Mucosa of descending colon (tissue), 3 donors: Measurements from ENCODE around the gene RYR3. TPM values are rescaled to one million over a fixed set of nuclear protein-coding genes. Genes with fewer than 3 reads are reported as not detected.
A peak's percentile ranks its signal among the peaks of the same experiment; 100 is the strongest.

Source experiments
- ATAC-seq: fragments of 200-7000 bp; cut with Tn5 transposase; one replicate; pipeline ENCODE4 v1.9.1; 2020; ENCODE audit warnings: mild to moderate bottlenecking, moderate library complexity
- DNase-seq, 3 donors: peaks; one replicate each; pipeline ENCODE4 v3.0.0-alpha.2; 2020
- H3K36me3 ChIP-seq: fragments of 200-600 bp; one replicate; pipeline ENCODE4 v1.8.0; 2021; ENCODE audit warnings: low read depth, mild to moderate bottlenecking
- H3K4me1 ChIP-seq: fragments of 200-600 bp; one replicate; pipeline ENCODE4 v1.8.0; 2021; ENCODE audit warnings: low read depth, mild to moderate bottlenecking
- H3K4me3 ChIP-seq: fragments of 200-600 bp; one replicate; pipeline ENCODE4 v1.8.0; 2021; ENCODE audit warnings: mild to moderate bottlenecking
- H3K9me3 ChIP-seq: fragments of 200-600 bp; one replicate; pipeline ENCODE4 v1.8.0; 2021; ENCODE audit warnings: mild to moderate bottlenecking
- CTCF ChIP-seq: fragments of 200-600 bp; IDR thresholded peaks from one replicate; pipeline ENCODE4 v1.8.0; 2022; ENCODE audit warnings: antibody characterized with exemption, mild to moderate bottlenecking
- intact Hi-C, 2 donors: fragments of 100-400 bp; cut with DNase I in 1 of 2; cut with micrococcal nuclease in 1 of 2; formaldehyde crosslinking; loops; one replicate each; pipeline versions ENCODE4 v1.11.0 to v1.11.1; 2022; cut with DNase I, micrococcal nuclease
- total RNA-seq, 3 donors: library from RNA; stranded (reverse); fragmentation: NEBNext Ultra II Directional in 2 of 3; extraction: Animal tissue kit (Norgen Biotek cat#: 25700) in 2 of 3; gene quantifications; one replicate each; pipeline versions ENCODE4 v1.2.1 to v1.2.4, GENCODE V29; 2021 to 2023
- donor health status: DM: no; HTN: no; CAD: no; lungs with moderate emphysema.
- donor health status: DM: no; HTN: no; CAD: no.
- donor health status: DM: no; HTN: yes; CAD: no.

RYR3 gene
- total RNA-seq, 3 donors from 2014 or later = 0.84 to 16.4 (median 1.1) TPM

GRCh38 chr15:33358306-33358705, 47.5 kb downstream of the RYR3 start:
- H3K4me3 ChIP-seq = no peak overlapping the region
- no peak for TF ChIP-seq CTCF
- no peaks in the 10 kb centered on the region for H3K9me3 ChIP-seq
- no peaks in the 10 kb centered on the region for H3K4me1 ChIP-seq
- intact Hi-C loops = no loop called here
- H3K36me3 ChIP-seq = no peaks in the 10 kb centered on the region
- DNase-seq (no peak), ATAC-seq (no peak)

DNA sequence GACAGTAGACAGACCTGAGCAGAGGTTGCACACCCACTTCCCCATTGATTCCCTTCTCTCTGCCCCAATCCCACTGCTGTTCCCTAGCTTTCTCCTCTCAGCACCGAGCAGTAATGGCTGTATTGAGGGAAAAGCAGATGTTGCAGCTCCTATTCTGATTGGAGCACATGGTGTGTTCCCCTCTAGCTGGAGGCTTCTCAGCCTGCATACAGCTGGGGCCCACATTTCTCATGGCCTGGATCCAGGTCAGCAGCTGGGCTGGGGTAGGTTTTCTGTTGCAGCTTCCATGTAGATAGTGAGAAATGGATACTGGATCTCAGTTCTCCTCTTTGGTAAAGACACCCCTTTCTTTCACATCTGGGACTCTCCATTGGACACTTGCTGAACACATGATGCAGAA, 50.1 kb downstream of the RYR3 start:
- peak in 1 of 3 donors; percentile 4 for DNase-seq
- ATAC-seq = no peak
- H3K36me3 ChIP-seq = no peaks in the 10 kb centered on the region
- no peak for TF ChIP-seq CTCF
- no peaks in the 10 kb centered on the region for H3K9me3 ChIP-seq
- intact Hi-C loops = no loop called here
- H3K4me1 ChIP-seq = no peaks in the 10 kb centered on the region
- no peak overlapping the region for H3K4me3 ChIP-seq

DNA sequence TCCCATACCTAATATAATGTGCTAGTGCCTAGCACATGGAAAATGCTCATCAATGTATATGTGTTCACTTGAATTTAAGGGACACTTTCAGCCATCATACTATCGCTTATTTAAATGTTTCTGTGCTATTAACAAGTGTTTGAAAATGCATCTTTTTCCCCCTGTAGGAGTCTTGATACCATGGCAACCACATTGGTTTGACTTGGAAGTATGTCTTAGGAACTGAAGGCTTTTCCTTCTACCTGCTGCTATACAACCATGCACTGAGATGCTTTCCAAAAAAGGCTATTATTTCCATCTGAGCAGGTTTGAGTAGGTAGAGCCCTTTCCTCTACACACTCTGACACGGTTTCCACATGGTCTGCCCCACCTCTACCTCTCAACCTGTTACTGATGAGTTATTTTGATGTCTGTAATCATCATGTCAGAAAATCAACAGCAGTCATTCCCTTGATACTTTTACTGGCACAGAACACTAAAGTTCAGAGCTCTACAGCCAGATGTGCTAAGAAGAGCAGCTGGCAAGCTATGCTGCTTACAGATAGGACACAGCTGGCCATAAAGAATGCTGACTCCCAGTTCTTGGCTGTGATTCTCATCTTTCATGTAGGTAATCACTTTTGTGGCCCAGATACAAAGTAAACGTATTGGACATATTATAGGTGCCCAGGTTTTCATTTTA, 59.3 kb downstream of the RYR3 start:
- H3K9me3 ChIP-seq = no peaks in the 10 kb centered on the region
- no peaks in the 10 kb centered on the region for H3K36me3 ChIP-seq
- no peak overlapping the region for H3K4me3 ChIP-seq
- H3K4me1 ChIP-seq = no peaks in the 10 kb centered on the region
- no peak for TF ChIP-seq CTCF
- DNase-seq (no peak), ATAC-seq (no peak)
- intact Hi-C loops = no loop called here

GRCh38 chr15:33370623-33371020, 59.9 kb downstream of the RYR3 start:
- no peak for DNase-seq
- no peak for TF ChIP-seq CTCF
- Histone ChIP-seq H3K36me3 (no peaks in the 10 kb centered on the region), H3K9me3 (no peaks in the 10 kb centered on the region), H3K4me3 (no peak overlapping the region), H3K4me1 (no peaks in the 10 kb centered on the region)
- ATAC-seq = no peak
- intact Hi-C loops = no loop called here

DNA sequence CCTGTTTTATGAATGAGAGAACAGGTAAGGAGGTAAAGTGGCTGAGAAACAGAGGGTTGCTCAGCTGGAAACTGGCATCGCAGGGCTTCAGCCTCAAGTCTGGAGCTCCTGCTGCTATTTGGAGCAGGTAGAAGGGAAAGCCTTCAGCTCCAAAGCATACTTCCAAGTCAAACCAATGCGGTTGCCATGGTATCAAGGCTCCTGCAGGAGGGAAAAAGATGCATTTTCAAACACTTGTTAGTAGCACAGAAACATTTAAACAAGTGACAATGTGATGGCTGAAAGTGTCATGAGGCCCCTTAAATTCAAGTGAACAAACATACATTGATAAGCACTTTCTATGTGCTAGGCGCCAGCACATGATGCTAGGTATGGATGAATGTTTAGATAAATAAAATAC, 60.4 kb downstream of the RYR3 start:
- TF ChIP-seq CTCF = no peak
- H3K4me1 ChIP-seq = no peaks in the 10 kb centered on the region
- no peaks in the 10 kb centered on the region for H3K36me3 ChIP-seq
- no peak for ATAC-seq
- DNase-seq = no peak
- H3K9me3 ChIP-seq = no peaks in the 10 kb centered on the region
- no peak overlapping the region for H3K4me3 ChIP-seq
- intact Hi-C loops = no loop called here
